DOHH2 (cell line): ENCODE results near the gene TMEM126A.

Source experiments
- H3F3A ChIP-seq: fragments of 200-600 bp; sonication (generic), shearing (Covaris generic); 2 replicates; pipeline ENCODE4 v1.6.0; 2016; ENCODE audit warnings: antibody characterized with exemption, mild to moderate bottlenecking; ENCODE audit not compliant: control insufficient read depth, insufficient read depth
- H3K27ac ChIP-seq: fragments of 200-600 bp; sonication (generic); 2 replicates; pipeline ENCODE4 v1.5.1; 2014; ENCODE audit warnings: low read depth, mild to moderate bottlenecking, low read length, moderate library complexity
- H3K27me3 ChIP-seq: fragments of 200-600 bp; sonication (generic); 2 replicates; pipeline ENCODE4 v1.6.1; 2014; ENCODE audit warnings: mild to moderate bottlenecking, low read length, mixed read lengths; ENCODE audit not compliant: control insufficient read depth
- H3K36me3 ChIP-seq: fragments of 200-600 bp; sonication (generic); 2 replicates; pipeline ENCODE4 v1.6.1; 2014; ENCODE audit warnings: mild to moderate bottlenecking, low read length, moderate library complexity, mixed read lengths; ENCODE audit not compliant: control insufficient read depth
- H3K4me1 ChIP-seq: fragments of 200-600 bp; sonication (generic); 2 replicates; pipeline ENCODE4 v1.6.1; 2014; ENCODE audit warnings: mild to moderate bottlenecking, low read length, mixed read lengths; ENCODE audit not compliant: control insufficient read depth
- H3K4me2 ChIP-seq: fragments of 200-600 bp; sonication (generic); 2 replicates; pipeline ENCODE4 v1.6.0; 2014; ENCODE audit warnings: mild to moderate bottlenecking, low read length, moderate library complexity
- H3K4me3 ChIP-seq: fragments of 200-600 bp; sonication (generic); 2 replicates; pipeline ENCODE4 v1.5.1; 2014; ENCODE audit warnings: mild to moderate bottlenecking, low read length, mixed read lengths
- H3K79me2 ChIP-seq: fragments of 200-600 bp; sonication (generic); 2 replicates; pipeline ENCODE4 v1.6.1; 2014; ENCODE audit warnings: mild to moderate bottlenecking, low read length, mixed read lengths; ENCODE audit not compliant: control insufficient read depth
- H3K9me2 ChIP-seq: fragments of 200-600 bp; sonication (generic); replicated peaks from 2 replicates; pipeline ENCODE4 v1.6.1; 2014; ENCODE audit warnings: mild to moderate bottlenecking, low read length, mixed read lengths; ENCODE audit not compliant: control insufficient read depth
- H3K9me3 ChIP-seq: fragments of 200-600 bp; sonication (generic); 2 replicates; pipeline ENCODE4 v1.6.1; 2014; ENCODE audit warnings: antibody characterized with exemption, low read length, mixed read lengths; ENCODE audit not compliant: control insufficient read depth, insufficient read depth
- H4K20me1 ChIP-seq: fragments of 200-600 bp; sonication (generic); 2 replicates; pipeline ENCODE4 v1.6.0; 2014; ENCODE audit warnings: low read depth, mild to moderate bottlenecking, antibody characterized with exemption, low read length, moderate library complexity; ENCODE audit not compliant: control insufficient read depth, insufficient read depth
- CTCF ChIP-seq: fragments of 200-600 bp; sonication (generic); IDR thresholded peaks from one replicate; pipeline ENCODE4 v1.5.1; 2014; ENCODE audit warnings: antibody characterized with exemption, mild to moderate bottlenecking, low read depth, low read length; ENCODE audit not compliant: poor library complexity, severe bottlenecking
- EZH2phosphoT487 ChIP-seq: fragments of 200-600 bp; sonication (generic); IDR thresholded peaks from 2 replicates; pipeline ENCODE4 v1.6.1; 2017; ENCODE audit warnings: borderline replicate concordance, mild to moderate bottlenecking, antibody characterized with exemption, low read length, moderate library complexity, mixed read lengths

Gene TMEM126A

GRCh38 chr11:85695546-85695945 lies 47.8 kb downstream of the TMEM126A start:
- H3K4me3 ChIP-seq: no peak overlapping the region

GRCh38 chr11:85697747-85698146 lies 50.0 kb downstream of the TMEM126A start:
- Histone ChIP-seq H3F3A (no peaks in the 10 kb centered on the region), H3K27ac (no peak overlapping the region)

More at GRCh38 chr11:85695546-85695945, 47.8 kb downstream of the TMEM126A start:
- Histone ChIP-seq H3K4me1 (no peaks in the 10 kb centered on the region), H3K36me3 (no peaks in the 10 kb centered on the region), H3K79me2 (no peaks in the 10 kb centered on the region), H4K20me1 (no peaks in the 10 kb centered on the region), H3K27ac (no peak overlapping the region), H3K4me2 (no peak overlapping the region), H3K27me3 (peaks cover 15% of the 10 kb centered on the region), H3K9me3 (no peaks in the 10 kb centered on the region), H3K9me2 (no peaks in the 10 kb centered on the region), H3F3A (no peaks in the 10 kb centered on the region)
- TF ChIP-seq EZH2phosphoT487 (no peak), CTCF (no peak)

GRCh38 chr11:85698195-85698594 lies 50.4 kb downstream of the TMEM126A start:
- Histone ChIP-seq H3K4me2 (no peak overlapping the region), H3K4me1 (no peaks in the 10 kb centered on the region), H3K9me3 (no peaks in the 10 kb centered on the region), H3F3A (no peaks in the 10 kb centered on the region), H3K27ac (no peak overlapping the region), H3K9me2 (no peaks in the 10 kb centered on the region), H3K79me2 (no peaks in the 10 kb centered on the region), H4K20me1 (no peaks in the 10 kb centered on the region), H3K36me3 (no peaks in the 10 kb centered on the region), H3K4me3 (no peak overlapping the region), H3K27me3 (peaks cover 9% of the 10 kb centered on the region)
- TF ChIP-seq CTCF (no peak), EZH2phosphoT487 (no peak)

More at GRCh38 chr11:85697747-85698146, 50.0 kb downstream of the TMEM126A start:
- Histone ChIP-seq H3K4me2 (no peak overlapping the region), H4K20me1 (no peaks in the 10 kb centered on the region), H3K9me2 (no peaks in the 10 kb centered on the region), H3K79me2 (no peaks in the 10 kb centered on the region), H3K4me3 (no peak overlapping the region), H3K9me3 (no peaks in the 10 kb centered on the region), H3K27me3 (peaks cover 8% of the 10 kb centered on the region; the same call in 1 of the 2 replicates), H3K4me1 (no peaks in the 10 kb centered on the region), H3K36me3 (no peaks in the 10 kb centered on the region)
- TF ChIP-seq EZH2phosphoT487: no peak
- TF ChIP-seq CTCF: no peak
